Measurements from ENCODE around the gene TSBP1. TPM values are rescaled to one million over a fixed set of nuclear protein-coding genes. Genes with fewer than 3 reads are reported as not detected.

Gene TSBP1
- polyA plus RNA-seq, 1 donor from 2014 or later: not detected

GRCh38 chr6:32415521-32416019 is 43.9 kb upstream of the TSBP1 start:
- peaks cover 3% of the 10 kb centered on the region for H3K27me3 ChIP-seq (ENCODE audit: insufficient read depth, low read depth, low read length)

GRCh38 chr6:32413427-32414047 is 41.8 kb upstream of the TSBP1 start:
- H3K27ac ChIP-seq (ENCODE audit: low read length): no peak overlapping the region
- no peak overlapping the region for H3K9ac ChIP-seq (ENCODE audit: low read length)
- H3K36me3 ChIP-seq (ENCODE audit: insufficient read depth, low read length): no peaks in the 10 kb centered on the region
- H3K79me2 ChIP-seq (replicated peaks; ENCODE audit: insufficient read depth, low read length): no peaks in the 10 kb centered on the region
- H3K4me2 ChIP-seq (ENCODE audit: low read length): no peak overlapping the region
- H3K27me3 ChIP-seq (ENCODE audit: insufficient read depth, low read depth, low read length): peaks cover 3% of the 10 kb centered on the region
- no peaks in the 10 kb centered on the region for H3K9me3 ChIP-seq (ENCODE audit: low read length)
- no peaks in the 10 kb centered on the region for H3K9me2 ChIP-seq (ENCODE audit: insufficient read depth, low read length)
- no peaks in the 10 kb centered on the region for H3F3A ChIP-seq (ENCODE audit: insufficient read depth, low read length, poor library complexity, severe bottlenecking)
- no peak overlapping the region for H2AFZ ChIP-seq (ENCODE audit: low read depth, low read length)
- H4K20me1 ChIP-seq (ENCODE audit: insufficient read depth): no peaks in the 10 kb centered on the region
- TF ChIP-seq RAD21 (conservative IDR thresholded peaks at IDR 0.05): peak; percentile 81
- TF ChIP-seq SMC3 (conservative IDR thresholded peaks at IDR 0.05; ENCODE audit: poor library complexity): peak; percentile 90
- TF ChIP-seq EP300 (conservative IDR thresholded peaks at IDR 0.05; ENCODE audit: poor library complexity, severe bottlenecking): no peak
- TF ChIP-seq CTCF (IDR thresholded peaks at IDR 0.05; ENCODE audit: poor library complexity, severe bottlenecking): peak; percentile 85
- H3K4me3 ChIP-seq (ENCODE audit: low read length): no peak overlapping the region

More at GRCh38 chr6:32415521-32416019, 43.9 kb upstream of the TSBP1 start:
- no peaks in the 10 kb centered on the region for H3K9me2 ChIP-seq (ENCODE audit: insufficient read depth, low read length)
- no peak overlapping the region for H3K4me3 ChIP-seq (ENCODE audit: low read length)
- H4K20me1 ChIP-seq (ENCODE audit: insufficient read depth): no peaks in the 10 kb centered on the region
- no peak overlapping the region for H3K4me2 ChIP-seq (ENCODE audit: low read length)
- H3K9me3 ChIP-seq (ENCODE audit: low read length): no peaks in the 10 kb centered on the region
- no peaks in the 10 kb centered on the region for H3F3A ChIP-seq (ENCODE audit: insufficient read depth, low read length, poor library complexity, severe bottlenecking)
- no peak overlapping the region for H2AFZ ChIP-seq (ENCODE audit: low read depth, low read length)
- TF ChIP-seq SMC3 (conservative IDR thresholded peaks at IDR 0.05; ENCODE audit: poor library complexity) (peak; percentile 78), RAD21 (conservative IDR thresholded peaks at IDR 0.05) (peak; percentile 72), EZH2 (IDR thresholded peaks at IDR 0.05; ENCODE audit: borderline replicate concordance, insufficient read depth, low read length, poor library complexity, severe bottlenecking) (no peak), CTCF (IDR thresholded peaks at IDR 0.05; ENCODE audit: poor library complexity, severe bottlenecking) (peak; percentile 79)
- H3K36me3 ChIP-seq (ENCODE audit: insufficient read depth, low read length): no peaks in the 10 kb centered on the region
- no peak overlapping the region for H3K9ac ChIP-seq (ENCODE audit: low read length)
- no peaks in the 10 kb centered on the region for H3K79me2 ChIP-seq (replicated peaks; ENCODE audit: insufficient read depth, low read length)
- H3K27ac ChIP-seq (ENCODE audit: low read length): no peak overlapping the region

- Histone ChIP-seq H3K36me3 (ENCODE audit: insufficient read depth, low read length) (no peaks in the 10 kb centered on the region), H4K20me1 (ENCODE audit: insufficient read depth) (no peaks in the 10 kb centered on the region), H3K4me2 (ENCODE audit: low read length) (no peak overlapping the region), H3K9ac (ENCODE audit: low read length) (no peak overlapping the region), H2AFZ (ENCODE audit: low read depth, low read length) (no peak overlapping the region), H3K4me3 (ENCODE audit: low read length) (no peak overlapping the region), H3F3A (ENCODE audit: insufficient read depth, low read length, poor library complexity, severe bottlenecking) (no peaks in the 10 kb centered on the region), H3K9me3 (ENCODE audit: low read length) (no peaks in the 10 kb centered on the region), H3K27me3 (ENCODE audit: insufficient read depth, low read depth, low read length) (peaks cover 3% of the 10 kb centered on the region), H3K79me2 (replicated peaks; ENCODE audit: insufficient read depth, low read length) (no peaks in the 10 kb centered on the region), H3K9me2 (ENCODE audit: insufficient read depth, low read length) (no peaks in the 10 kb centered on the region), H3K27ac (ENCODE audit: low read length) (no peak overlapping the region)
- no peak for TF ChIP-seq TAF1 (IDR thresholded peaks at IDR 0.05; ENCODE audit: low read depth)
- TF ChIP-seq RAD21 (conservative IDR thresholded peaks at IDR 0.05): no peak
- TF ChIP-seq EZH2 (IDR thresholded peaks at IDR 0.05; ENCODE audit: borderline replicate concordance, insufficient read depth, low read length, poor library complexity, severe bottlenecking): no peak
- TF ChIP-seq MXI1 (conservative IDR thresholded peaks at IDR 0.05; ENCODE audit: poor library complexity, severe bottlenecking): no peak
- no peak for TF ChIP-seq CTCF (IDR thresholded peaks at IDR 0.05; ENCODE audit: poor library complexity, severe bottlenecking)
- no peak for TF ChIP-seq POLR2AphosphoS5 (IDR thresholded peaks at IDR 0.05)
- no peak for TF ChIP-seq REST (IDR thresholded peaks at IDR 0.05; ENCODE audit: borderline replicate concordance)
- TF ChIP-seq EP300 (conservative IDR thresholded peaks at IDR 0.05; ENCODE audit: poor library complexity, severe bottlenecking): no peak
- TF ChIP-seq SMC3 (conservative IDR thresholded peaks at IDR 0.05; ENCODE audit: poor library complexity): no peak
Measured at GRCh38 chr6:32411566-32412327, 40.0 kb upstream of the TSBP1 start.
